Measurements from ENCODE around the gene PPFIA1. TPM values are rescaled to one million over a fixed set of nuclear protein-coding genes. Genes with fewer than 3 reads are reported as not detected.
A peak's percentile ranks its signal among the peaks of the same experiment; 100 is the strongest.

The PPFIA1 gene
- total RNA-seq, 4 donors from 2014 or later: 21.0 to 34.7 (median 29.8) TPM

- no peak for DNase-seq
- H3K4me1 ChIP-seq: peaks cover 0 to 17% (median 0%) of the 10 kb centered on the region in 3 donors
- H3K27ac ChIP-seq: no peak overlapping the region
- no peaks in the 10 kb centered on the region for H3K27me3 ChIP-seq
- H3K36me3 ChIP-seq: peaks cover 0 to 58% (median 0%) of the 10 kb centered on the region in 3 donors
- H3K9me3 ChIP-seq: no peaks in the 10 kb centered on the region
- WGBS, 2 donors: 76 to 78% methylated on average over 9 to 10 of the region's 10 CpGs
- intact Hi-C loops (cut with DNase I): no loop called here
- no peak for TF ChIP-seq CTCF (IDR thresholded peaks at IDR 0.05)
- no peak for TF ChIP-seq POLR2A (IDR thresholded peaks at IDR 0.05)
- H3K4me3 ChIP-seq: no peak overlapping the region
Observed at GRCh38 chr11:70319396-70320076, 49.0 kb downstream of the PPFIA1 start.

GRCh38 chr11:70322666-70323065, 52.2 kb downstream of the PPFIA1 start:
- Histone ChIP-seq H3K36me3 (peaks cover 0 to 90% (median 0%) of the 10 kb centered on the region in 3 donors), H3K27me3 (no peaks in the 10 kb centered on the region), H3K4me1 (peaks cover 0 to 38% (median 3%) of the 10 kb centered on the region in 3 donors), H3K4me3 (no peak overlapping the region), H3K27ac (no peak overlapping the region), H3K9me3 (no peaks in the 10 kb centered on the region)
- WGBS, 2 donors: 100% methylated on average over 1 to 2 of the region's 2 CpGs
- TF ChIP-seq POLR2A (IDR thresholded peaks at IDR 0.05): no peak
- TF ChIP-seq CTCF (IDR thresholded peaks at IDR 0.05): no peak
- DNase-seq: no peak
- intact Hi-C loops (cut with DNase I): no loop called here

- Histone ChIP-seq H3K4me3 (no peak overlapping the region), H3K9me3 (no peaks in the 10 kb centered on the region), H3K27me3 (no peaks in the 10 kb centered on the region), H3K4me1 (peaks cover 0 to 38% (median 3%) of the 10 kb centered on the region in 3 donors), H3K27ac (peak overlapping the region in 1 of 4 donors; percentile 43), H3K36me3 (peaks cover 0 to 91% (median 0%) of the 10 kb centered on the region in 3 donors)
- TF ChIP-seq POLR2A (IDR thresholded peaks at IDR 0.05) (no peak), CTCF (IDR thresholded peaks at IDR 0.05) (no peak)
- DNase-seq: no peak
- WGBS, 2 donors: 85 to 100% methylated on average over 1 of the region's 1 CpG
- intact Hi-C loops (cut with DNase I): no loop called here
Observed at GRCh38 chr11:70323806-70324205, 53.3 kb downstream of the PPFIA1 start.

GRCh38 chr11:70324376-70325115, 54.1 kb downstream of the PPFIA1 start:
- Histone ChIP-seq H3K27ac (no peak overlapping the region), H3K36me3 (peaks cover 0 to 91% (median 3%) of the 10 kb centered on the region in 3 donors), H3K9me3 (no peaks in the 10 kb centered on the region), H3K27me3 (no peaks in the 10 kb centered on the region), H3K4me3 (no peak overlapping the region), H3K4me1 (peaks cover 0 to 32% (median 3%) of the 10 kb centered on the region in 3 donors)
- DNase-seq: no peak
- WGBS, 2 donors: 71 to 91% methylated on average over 9 to 10 of the region's 10 CpGs
- no peak for TF ChIP-seq CTCF (IDR thresholded peaks at IDR 0.05)
- TF ChIP-seq POLR2A (IDR thresholded peaks at IDR 0.05): no peak
- intact Hi-C loops (cut with DNase I): no loop called here

GRCh38 chr11:70325824-70326223, 55.3 kb downstream of the PPFIA1 start:
- H3K9me3 ChIP-seq: no peaks in the 10 kb centered on the region
- H3K4me3 ChIP-seq: no peak overlapping the region
- intact Hi-C loops (cut with DNase I): no loop called here
- DNase-seq: no peak
- H3K27ac ChIP-seq: peak overlapping the region in 2 of 4 donors; percentile 66 to 73
- 78 to 84% methylated on average over 3 of the region's 3 CpGs for WGBS, 2 donors
- peaks cover 0 to 92% (median 6%) of the 10 kb centered on the region in 3 donors for H3K36me3 ChIP-seq
- TF ChIP-seq POLR2A (IDR thresholded peaks at IDR 0.05) (no peak), CTCF (IDR thresholded peaks at IDR 0.05) (no peak)
- H3K27me3 ChIP-seq: no peaks in the 10 kb centered on the region
- H3K4me1 ChIP-seq: peaks cover 0 to 32% (median 3%) of the 10 kb centered on the region in 3 donors

Measured in esophagus squamous epithelium (tissue), 5 donors.